Measurements from ENCODE around the gene UBE2H.
"Not testable (repeated sequence)": the region's sequence is repeated elsewhere in the genome, so short reads cannot be mapped to it uniquely, and the experiment has no call there.

Gene UBE2H

DNA sequence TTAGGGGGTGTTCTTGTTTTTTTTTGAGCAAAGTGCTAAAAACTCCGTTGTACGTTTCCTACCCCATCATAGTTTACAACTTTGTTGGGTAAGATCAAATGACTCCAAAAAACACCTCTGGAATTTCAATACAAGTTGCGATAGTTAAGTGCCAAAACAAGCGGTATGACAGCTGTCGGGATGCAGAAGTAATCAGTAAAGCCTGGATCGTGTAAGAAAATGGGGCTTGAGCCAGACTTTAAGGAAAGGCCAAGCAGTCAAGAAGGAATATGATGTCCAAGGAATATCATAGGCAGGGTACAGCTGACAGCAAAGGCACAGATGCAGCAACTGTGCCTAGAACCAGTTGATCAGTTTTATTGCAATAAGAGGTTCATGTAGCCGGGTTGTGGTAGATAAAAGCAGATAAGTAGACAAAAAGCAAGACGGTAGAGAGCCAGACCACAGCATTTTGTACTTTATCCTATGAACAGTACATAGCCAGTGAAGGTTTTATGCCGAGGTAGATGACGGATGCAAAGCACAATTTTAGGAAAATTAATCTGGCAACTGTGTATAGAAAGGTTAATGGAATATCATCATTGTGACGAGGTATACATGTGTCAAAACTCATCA lies 45.5 kb downstream of the UBE2H start:
- DNase-seq: no peak

DNA sequence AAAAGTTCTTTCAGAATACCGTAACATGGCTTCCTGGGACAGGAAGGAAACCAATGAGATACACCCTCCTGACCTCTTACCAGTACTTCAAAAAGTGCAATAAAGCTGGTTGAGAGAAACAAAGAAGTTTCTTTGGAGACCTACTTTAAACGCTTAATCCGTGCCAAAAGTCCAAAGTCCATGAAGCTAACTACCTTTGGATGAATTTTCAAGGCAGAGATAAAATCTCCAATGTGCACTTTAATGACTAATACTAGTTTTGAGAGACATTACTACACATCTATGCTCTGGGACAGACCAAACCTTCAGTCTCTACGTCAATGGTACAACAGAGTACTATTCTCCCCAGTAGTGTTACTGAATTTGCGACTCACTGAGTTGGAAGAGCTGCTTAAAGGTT lies 46.1 kb downstream of the UBE2H start:
- no peak for DNase-seq

GRCh38 chr7:129903935-129904334 lies 48.8 kb downstream of the UBE2H start:
- DNase-seq: no peak

DNA sequence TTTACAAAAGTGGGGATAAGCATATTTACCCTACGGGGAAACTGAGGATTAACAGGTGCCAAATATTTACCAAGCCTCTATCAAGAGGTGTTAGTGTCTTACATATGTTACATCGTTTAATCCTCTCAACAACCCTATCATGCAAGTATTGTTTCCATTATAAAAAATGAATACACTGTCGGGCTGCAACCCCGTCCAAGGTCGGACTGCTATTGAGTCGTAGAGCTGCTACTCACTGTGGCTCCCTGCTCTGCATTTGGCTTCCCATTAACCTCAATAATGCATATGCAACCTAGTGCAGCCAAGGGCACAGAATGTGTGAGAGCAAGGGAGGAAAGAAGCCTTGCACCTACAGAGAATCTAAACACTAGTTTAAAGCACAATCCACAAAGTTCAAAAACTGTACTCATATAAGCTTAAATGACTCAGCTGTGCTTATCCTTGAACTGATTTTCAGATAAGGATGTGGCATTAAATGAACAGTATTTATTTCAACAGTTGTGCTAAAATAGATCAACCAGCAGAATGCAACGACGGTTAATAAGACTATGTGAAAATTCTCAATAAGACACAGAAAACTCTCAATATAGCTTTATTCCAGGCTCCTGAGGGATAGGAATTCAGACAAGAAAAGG lies 49.9 kb downstream of the UBE2H start:
- DNase-seq: no peak

DNA sequence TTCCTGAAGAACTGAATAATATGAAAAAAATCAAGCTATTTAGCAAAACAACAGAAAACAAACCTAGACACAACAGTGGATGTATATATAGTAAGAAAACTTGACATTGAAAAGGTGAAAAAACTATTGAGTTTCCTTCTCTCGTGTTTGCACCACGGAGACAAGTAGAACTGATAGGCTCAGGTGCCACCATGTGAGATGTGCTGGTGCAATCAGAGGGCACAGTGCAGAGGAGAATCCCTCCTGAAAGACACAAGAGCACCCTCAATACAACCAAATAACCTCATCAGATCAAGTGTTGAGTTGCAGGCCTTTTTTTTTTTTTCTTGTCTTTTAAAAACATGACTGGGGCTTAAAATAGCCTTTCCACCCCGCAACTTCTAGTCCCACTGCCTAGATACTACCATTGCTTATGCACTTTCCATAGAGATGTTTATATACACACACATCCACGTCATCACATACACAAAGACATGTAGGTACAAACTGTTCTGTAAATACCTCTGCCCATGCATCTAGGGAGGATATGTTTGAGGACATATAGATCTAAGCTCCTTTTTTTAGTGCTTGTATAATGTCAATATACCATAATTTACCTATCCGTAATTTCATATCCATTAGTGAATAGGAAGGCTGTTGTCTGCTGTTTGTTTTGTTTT lies 54.1 kb downstream of the UBE2H start:
- no peak for DNase-seq

DNA sequence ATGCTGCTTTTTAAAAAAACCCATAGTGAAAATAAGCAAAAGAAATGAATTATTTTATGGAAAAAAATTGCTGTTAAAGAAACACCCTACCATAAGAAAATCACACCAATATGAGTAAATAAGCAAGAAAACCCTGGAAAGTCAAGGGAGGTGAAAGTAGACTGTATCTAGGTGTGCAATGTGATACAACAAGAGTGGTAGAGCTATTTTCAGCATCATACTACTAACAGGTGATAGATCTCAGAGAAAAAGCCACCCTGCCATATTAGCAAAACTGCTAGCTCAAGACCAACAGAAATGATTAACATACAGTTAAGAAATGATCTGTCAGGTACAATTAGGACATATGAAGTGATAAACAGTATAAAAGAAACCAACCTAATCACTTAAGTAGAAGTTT lies 54.8 kb downstream of the UBE2H start:
- no peak for DNase-seq

- DNase-seq: no peak
Measured at GRCh38 chr7:129896568-129897382, 56.0 kb downstream of the UBE2H start.

DNA sequence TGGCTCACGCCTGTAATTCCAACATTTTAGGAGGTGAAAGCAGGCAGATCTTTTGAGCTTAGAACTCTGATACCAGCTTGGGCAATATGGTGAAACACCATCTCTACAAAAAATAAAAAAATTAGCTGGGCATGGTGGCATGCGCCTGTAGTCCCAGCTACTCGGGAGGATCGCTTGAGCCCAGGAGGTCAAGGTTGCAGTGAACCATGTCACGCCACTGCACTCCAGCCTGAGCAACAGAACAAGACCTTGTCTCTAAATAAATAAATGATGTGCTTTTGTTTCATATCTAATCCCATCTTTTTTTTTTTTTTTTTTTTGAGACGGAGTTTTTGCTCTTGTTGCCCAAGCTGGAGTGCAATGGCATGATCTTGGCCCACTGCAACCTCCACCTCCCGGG lies 58.6 kb downstream of the UBE2H start:
- DNase-seq: not testable (repeated sequence)

GRCh38 chr7:129890090-129890489 lies 62.7 kb downstream of the UBE2H start:
- no peak for DNase-seq

DNA sequence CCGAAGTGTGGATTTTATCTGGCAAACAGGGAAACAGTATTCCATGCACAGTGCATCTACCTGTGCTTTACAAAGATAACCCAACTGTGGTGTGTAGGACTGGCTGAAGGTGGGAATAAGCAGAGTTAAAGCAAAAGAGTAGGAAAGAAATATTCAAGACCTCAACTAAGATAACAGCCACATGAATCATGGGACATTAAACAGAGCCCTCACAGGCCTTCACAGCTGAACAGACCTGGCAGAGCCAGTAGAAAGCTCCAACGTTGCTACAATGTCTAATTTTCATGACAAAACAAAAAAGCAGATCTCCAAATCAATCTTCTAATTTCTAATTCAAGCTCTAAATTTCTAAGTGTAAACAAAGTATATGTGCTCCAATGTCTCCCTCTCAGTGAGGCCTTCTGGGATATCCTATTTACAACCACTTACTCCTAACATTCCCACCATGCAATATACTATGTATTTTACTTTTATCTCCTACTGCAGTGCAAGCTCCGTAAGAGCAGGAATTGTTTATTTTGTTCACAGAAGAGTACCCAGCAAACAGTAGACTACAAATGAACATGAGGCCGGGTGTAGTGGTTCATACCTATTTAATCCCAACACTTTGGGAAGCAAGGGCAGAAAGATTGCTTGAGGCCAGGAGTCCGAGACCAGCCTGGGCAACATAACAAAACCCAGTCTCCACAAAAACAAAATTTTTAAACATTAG lies 63.5 kb downstream of the UBE2H start:
- DNase-seq: no peak

- no peak for DNase-seq
Measured at GRCh38 chr7:129887865-129888264, 64.9 kb downstream of the UBE2H start.

DNA sequence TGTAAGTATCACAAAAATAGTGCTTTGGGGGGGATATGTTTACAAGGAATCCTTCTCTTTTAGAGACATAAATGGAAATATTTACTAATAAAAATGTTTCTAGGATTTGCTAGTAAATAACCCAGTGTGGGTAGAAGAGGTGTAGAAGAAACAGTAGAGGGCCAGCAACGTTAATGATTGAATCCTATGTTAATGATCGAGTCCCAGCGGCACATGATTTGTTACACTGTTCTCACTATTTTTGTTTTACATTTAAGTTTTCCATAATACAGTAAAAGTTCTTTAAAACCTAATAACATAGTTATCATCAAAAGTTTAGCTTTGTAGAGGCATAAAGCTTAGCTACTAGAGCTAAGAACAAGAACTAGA lies 66.0 kb downstream of the UBE2H start:
- DNase-seq: no peak

- no peak for DNase-seq
Measured at GRCh38 chr7:129886167-129886817, 66.5 kb downstream of the UBE2H start.

DNA sequence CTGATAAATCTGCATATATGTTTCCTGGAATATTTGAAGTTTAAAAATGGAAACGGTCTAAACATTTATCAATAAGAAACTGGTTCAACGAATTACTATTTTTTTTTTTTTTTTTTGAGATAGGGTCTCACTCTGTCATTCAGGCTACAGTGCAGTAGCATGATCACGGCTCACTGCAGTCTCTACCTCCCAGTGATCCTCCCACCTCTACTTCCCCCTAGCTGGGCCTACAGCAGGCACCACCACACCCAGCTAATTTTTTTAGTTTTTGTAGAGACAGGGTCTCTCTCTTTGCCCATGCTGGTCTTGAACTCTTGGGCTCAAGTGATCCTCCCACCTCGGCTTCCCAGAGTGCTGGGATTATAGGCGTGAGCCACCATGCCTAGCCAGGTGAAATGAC lies 68.3 kb downstream of the UBE2H start:
- DNase-seq: no peak

DNA sequence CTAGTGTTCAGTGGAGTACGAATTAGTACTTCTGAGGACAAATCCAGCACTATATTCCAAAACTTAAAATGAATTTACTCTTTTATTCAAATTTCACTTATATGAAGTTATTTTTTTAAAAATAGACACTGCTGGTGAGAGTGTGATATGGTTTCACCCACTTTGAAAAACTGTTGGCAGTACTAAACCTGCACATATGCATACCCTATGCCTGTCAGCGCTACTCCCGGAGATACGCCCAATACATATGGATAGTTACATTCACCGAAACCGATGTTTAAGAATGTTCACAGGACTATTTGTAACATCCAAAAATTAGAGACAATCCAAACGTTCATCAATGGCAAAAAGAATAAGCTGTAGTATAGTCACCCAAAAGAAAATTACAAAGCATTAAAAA lies 69.6 kb downstream of the UBE2H start:
- no peak for DNase-seq

- DNase-seq: peak; percentile 57
Measured at GRCh38 chr7:129882531-129882930, 70.2 kb downstream of the UBE2H start.

DNA sequence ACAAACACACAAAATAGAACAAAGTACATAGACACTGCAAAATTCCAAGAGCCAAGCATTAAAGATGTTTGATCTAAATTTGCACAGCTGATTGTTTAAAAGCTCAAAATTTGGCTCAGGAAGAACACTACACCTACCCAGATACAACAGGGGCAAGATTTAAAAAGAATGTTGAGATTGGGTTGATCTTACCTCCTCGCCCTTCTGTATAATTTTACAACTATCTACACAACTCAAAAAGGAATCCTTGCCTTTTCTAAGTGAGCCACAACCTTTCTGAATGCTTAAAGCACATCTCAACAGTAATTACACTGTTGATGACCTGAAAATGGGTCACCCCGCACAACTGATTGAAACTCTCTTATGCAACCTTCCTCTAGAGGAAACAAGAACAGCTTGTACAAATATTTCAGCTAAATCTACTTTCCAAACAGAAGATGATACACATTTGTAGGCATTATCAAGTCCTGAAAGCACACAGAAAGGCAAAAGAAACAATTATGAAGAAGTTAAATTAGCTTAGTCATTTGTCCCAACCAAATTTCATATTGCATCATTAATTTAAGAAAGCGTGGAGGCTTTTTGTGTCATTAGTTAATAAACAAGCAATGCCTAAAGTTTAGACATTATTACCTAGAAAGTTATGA lies 75.5 kb downstream of the UBE2H start:
- peak; percentile 38 for DNase-seq

DNA sequence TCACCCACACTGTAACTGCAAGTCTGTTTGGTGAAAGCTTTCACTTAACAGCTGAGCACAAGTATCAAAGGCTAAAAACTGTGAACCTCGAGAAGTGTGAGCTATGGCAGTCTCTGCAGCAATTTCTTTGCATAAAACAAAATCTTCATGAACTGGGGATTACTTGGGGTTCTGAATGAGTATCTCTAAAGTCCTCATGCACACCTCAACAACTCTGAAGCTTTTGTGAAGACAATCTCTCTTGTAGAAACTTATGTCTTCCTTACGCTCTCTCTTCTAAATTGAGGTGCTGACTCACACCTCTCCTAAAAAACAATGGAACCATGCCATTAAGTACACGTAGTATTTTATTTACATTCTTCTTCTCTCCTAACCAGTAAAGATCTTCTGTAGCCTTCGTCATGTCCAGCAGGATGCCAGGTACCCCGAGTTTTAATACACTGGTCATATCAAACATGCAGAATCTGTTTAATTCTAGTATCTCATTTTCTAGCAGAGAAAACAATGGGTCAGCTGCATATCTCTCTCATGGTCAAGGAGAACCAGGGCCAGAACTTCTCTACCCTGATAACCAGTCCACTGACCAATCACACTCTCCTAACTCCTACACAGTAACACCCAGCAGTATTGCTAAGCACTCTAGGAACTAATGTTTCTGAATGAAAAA lies 76.9 kb downstream of the UBE2H start:
- DNase-seq: peak; percentile 75

DNA sequence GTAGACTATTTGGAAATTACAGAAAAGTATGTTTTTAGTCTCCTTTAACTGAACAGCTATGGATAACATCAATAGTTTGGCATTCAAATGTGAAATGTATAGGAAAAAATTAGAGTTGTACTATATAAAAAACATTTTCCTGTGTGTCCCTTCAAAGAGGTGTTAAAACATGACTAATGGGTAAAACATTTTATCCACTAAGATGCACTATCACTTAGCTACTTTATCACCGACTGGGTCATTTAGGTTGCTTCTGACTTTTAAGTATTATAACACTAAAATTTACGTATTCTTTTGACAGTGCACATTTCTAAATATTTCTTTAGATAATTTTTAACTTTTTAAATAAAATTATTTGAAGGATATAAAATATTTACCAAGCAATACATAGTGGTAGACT lies 77.6 kb downstream of the UBE2H start:
- no peak for DNase-seq

- DNase-seq: no peak
Measured at GRCh38 chr7:129874722-129875121, 78.0 kb downstream of the UBE2H start.

DNA sequence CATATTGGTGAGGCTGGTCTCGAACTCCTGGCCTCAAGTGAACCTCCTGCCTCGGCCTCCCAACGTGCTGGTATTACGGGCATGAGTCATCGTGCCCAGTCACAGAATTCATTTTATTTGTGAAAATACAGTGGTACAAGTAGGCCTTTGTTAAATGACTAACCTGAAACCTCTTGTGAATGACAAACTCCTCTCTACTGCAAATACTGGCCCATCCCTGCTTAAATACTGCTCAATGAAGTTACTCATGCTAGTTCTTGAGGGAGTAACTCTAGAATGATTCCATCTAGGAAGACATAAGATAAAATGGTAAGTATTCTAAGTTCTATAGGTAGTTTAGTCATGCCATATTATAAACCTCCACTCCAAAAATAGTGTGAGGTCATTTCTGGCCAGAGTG lies 80.7 kb downstream of the UBE2H start:
- DNase-seq: no peak

Data from HCEC 1CT (cell line).